ACHN (cell line): ENCODE results near the gene SLC4A9.
"Not testable (repeated sequence)": the region's sequence is repeated elsewhere in the genome, so short reads cannot be mapped to it uniquely, and the experiment has no call there.

Experiments used
- DNase-seq: peaks from one replicate; pipeline ENCODE4 v3.0.0-alpha.2; 2015
- in situ Hi-C: cut with HindIII; loops from 2 replicates; pipeline ENCODE4 v1.10.0; 2017; ENCODE audit warnings: low sequenced_read_pairs, low pct_ligation_motif_present, low pct_unique_long_range_greater_than_20kb

SLC4A9 gene

GRCh38 chr5:140420665-140421361 lies 60.8 kb downstream of the SLC4A9 start:
- DNase-seq, result no peak
- in situ Hi-C loops, result no loop called here

GRCh38 chr5:140421375-140421774 lies 61.4 kb downstream of the SLC4A9 start:
- in situ Hi-C loops, DNase-seq: not testable (repeated sequence)

DNA sequence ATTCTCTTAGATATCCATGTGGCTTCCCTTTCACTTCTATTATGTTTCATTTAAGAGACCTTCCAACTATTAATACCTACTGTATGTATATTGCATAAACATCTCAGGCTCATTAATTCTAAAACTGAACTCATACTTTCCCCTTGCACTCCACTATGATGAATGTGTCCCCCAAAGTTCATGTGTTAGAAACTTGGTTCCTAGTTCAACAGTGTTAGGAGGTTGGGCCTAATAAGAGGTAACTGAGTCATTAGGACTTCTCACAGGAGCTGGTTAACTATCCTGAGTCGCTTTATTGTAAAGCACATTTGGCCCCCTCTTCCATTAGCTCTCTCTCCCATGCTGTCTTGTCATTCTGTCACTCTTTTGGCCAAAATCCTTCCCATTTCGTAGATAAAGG lies 63.6 kb downstream of the SLC4A9 start:
- in situ Hi-C loops, result no loop called here
- DNase-seq, result no peak

- in situ Hi-C loops, result no loop called here
- no peak for DNase-seq
These were observed 64.1 kb downstream of the SLC4A9 start for GRCh38 chr5:140424135-140424534.
